Tibial nerve (tissue), 4 donors: Measurements from ENCODE around the gene ANXA11. TPM values are rescaled to one million over a fixed set of nuclear protein-coding genes. Genes with fewer than 3 reads are reported as not detected.

Source experiments
- DNase-seq, 2 donors: peaks; one replicate each; pipeline ENCODE4 v3.0.0-alpha.2; 2019; ENCODE audit warnings: low spot score in 2 of 2
- H3K27ac ChIP-seq, 4 donors: fragments of 200-600 bp; sonication (generic) in 3 of 4; one replicate each; pipeline ENCODE4 v1.5.1; 2017 to 2019; ENCODE audit warnings: mild to moderate bottlenecking in 1 of 4
- H3K27me3 ChIP-seq, 2 donors: fragments of 200-600 bp; sonication (generic) in 1 of 2; one replicate each; pipeline versions ENCODE4 v1.5.1 to v1.6.0; 2017 to 2019
- H3K36me3 ChIP-seq, 3 donors: fragments of 200-600 bp; sonication (generic); one replicate each; pipeline ENCODE4 v1.5.1; 2018 to 2019
- H3K4me1 ChIP-seq, 4 donors: fragments of 200-600 bp; sonication (generic) in 3 of 4; one replicate each; pipeline ENCODE4 v1.5.1; 2017 to 2019
- H3K4me3 ChIP-seq, 4 donors: fragments of 200-600 bp; sonication (generic) in 3 of 4; one replicate each; pipeline ENCODE4 v1.5.1; 2017 to 2019; ENCODE audit warnings: mild to moderate bottlenecking in 1 of 4, moderate library complexity in 1 of 4
- H3K9me3 ChIP-seq, 4 donors: fragments of 200-600 bp; sonication (generic) in 3 of 4; one replicate each; pipeline ENCODE4 v1.5.1; 2017 to 2019
- CTCF ChIP-seq, 5 experiments: fragments of 200-600 bp in 3 of 5; fragments of 450-650 bp in 2 of 5; sonication (generic) in 3 of 5; IDR thresholded peaks; one replicate each; pipeline ENCODE4 v1.5.1; 2016 to 2019; ENCODE audit warnings: antibody characterized with exemption in 5 of 5, mild to moderate bottlenecking in 3 of 5, moderate library complexity in 2 of 5
- EP300 ChIP-seq, 2 donors: sonication (generic); formaldehyde crosslinking; IDR thresholded peaks; one replicate each; pipeline ENCODE4 v1.6.1; 2017; ENCODE audit warnings: antibody characterized with exemption in 2 of 2, mild to moderate bottlenecking in 1 of 2
- POLR2A ChIP-seq, 2 donors: fragments of 450-650 bp; IDR thresholded peaks; one replicate each; pipeline ENCODE4 v1.6.1; 2017; ENCODE audit warnings: antibody characterized with exemption in 2 of 2, mild to moderate bottlenecking in 2 of 2, moderate library complexity in 2 of 2
- WGBS, 2 donors: methylation state at CpG; one replicate each; pipeline ENCODE4 v1.1.5; 2018; 5-methylcytosine and 5-hydroxymethylcytosine counted together
- total RNA-seq, 4 donors: library from RNA; depleted of rRNA; stranded (reverse); fragments of >200 nt; gene quantifications; one replicate each; pipeline ENCODE4 v1.1.0, GENCODE V29; 2016

Gene ANXA11
- total RNA-seq, 4 donors from 2014 or later: 99.8 to 128 (median 113) TPM

GRCh38 chr10:80191589-80192270, 13.6 kb downstream of the ANXA11 start:
- no peaks in the 10 kb centered on the region for H3K36me3 ChIP-seq
- H3K9me3 ChIP-seq: peaks cover 0 to 11% (median 0%) of the 10 kb centered on the region in 4 donors
- no peak for DNase-seq
- peak overlapping the region in 1 of 4 donors; percentile 48 for H3K27ac ChIP-seq
- no peak for TF ChIP-seq EP300 (IDR thresholded peaks at IDR 0.05)
- TF ChIP-seq POLR2A (IDR thresholded peaks at IDR 0.05): no peak
- TF ChIP-seq CTCF (IDR thresholded peaks at IDR 0.05): no peak
- H3K27me3 ChIP-seq: no peaks in the 10 kb centered on the region
- H3K4me3 ChIP-seq: no peak overlapping the region
- peaks cover 0 to 58% (median 45%) of the 10 kb centered on the region in 4 donors for H3K4me1 ChIP-seq
- WGBS, 2 donors: 83 to 86% methylated on average over 13 to 15 of the region's 16 CpGs

DNA sequence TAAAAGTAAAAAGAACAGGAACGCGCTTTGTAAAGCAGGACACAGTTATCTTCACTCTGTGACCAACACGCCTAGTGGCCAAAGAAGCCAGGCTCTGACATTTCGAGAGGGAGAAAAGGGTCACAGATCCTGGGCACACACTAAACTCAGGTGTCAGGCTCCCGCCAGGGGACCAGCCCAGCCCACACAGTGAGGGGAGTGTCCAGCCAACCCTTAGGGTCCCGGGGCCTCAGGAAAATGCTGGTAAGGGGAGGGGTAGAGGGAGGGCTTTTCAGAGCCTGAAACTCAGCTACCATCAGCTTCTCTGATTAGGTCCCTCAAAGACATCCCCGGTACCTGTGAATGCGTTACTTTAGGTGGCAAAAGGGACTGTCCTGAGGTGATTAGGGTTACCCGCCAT, 16.6 kb downstream of the ANXA11 start:
- no peak for DNase-seq
- H3K4me1 ChIP-seq: peaks cover 0 to 56% (median 40%) of the 10 kb centered on the region in 4 donors
- TF ChIP-seq CTCF (IDR thresholded peaks at IDR 0.05) (no peak), POLR2A (IDR thresholded peaks at IDR 0.05) (no peak), EP300 (IDR thresholded peaks at IDR 0.05) (no peak)
- H3K27me3 ChIP-seq: no peaks in the 10 kb centered on the region
- H3K36me3 ChIP-seq: no peaks in the 10 kb centered on the region
- H3K27ac ChIP-seq: peak overlapping the region in 2 of 4 donors; percentile 16 to 76
- peaks cover 0 to 11% (median 0%) of the 10 kb centered on the region in 4 donors for H3K9me3 ChIP-seq
- H3K4me3 ChIP-seq: no peak overlapping the region
- WGBS, 2 donors: 85 to 92% methylated on average over 9 of the region's 9 CpGs

GRCh38 chr10:80187465-80188409, 17.6 kb downstream of the ANXA11 start:
- peak overlapping the region in 3 of 4 donors; percentile 64 to 76 (median 67) for H3K27ac ChIP-seq
- DNase-seq: no peak
- peaks cover 0 to 65% (median 43%) of the 10 kb centered on the region in 4 donors for H3K4me1 ChIP-seq

GRCh38 chr10:80187060-80187459, 18.3 kb downstream of the ANXA11 start:
- H3K27me3 ChIP-seq: no peaks in the 10 kb centered on the region
- no peak for TF ChIP-seq POLR2A (IDR thresholded peaks at IDR 0.05)
- TF ChIP-seq EP300 (IDR thresholded peaks at IDR 0.05): no peak
- no peak for TF ChIP-seq CTCF (IDR thresholded peaks at IDR 0.05)
- peaks cover 0 to 2% (median 0%) of the 10 kb centered on the region in 4 donors for H3K9me3 ChIP-seq
- H3K27ac ChIP-seq: peak overlapping the region in 3 of 4 donors; percentile 62 to 76 (median 67)
- no peak for DNase-seq
- WGBS, 2 donors: 100% methylated on average over 2 of the region's 2 CpGs
- H3K36me3 ChIP-seq: no peaks in the 10 kb centered on the region
- no peak overlapping the region for H3K4me3 ChIP-seq
- H3K4me1 ChIP-seq: peaks cover 0 to 65% (median 42%) of the 10 kb centered on the region in 4 donors

More at GRCh38 chr10:80187465-80188409, 17.6 kb downstream of the ANXA11 start:
- TF ChIP-seq POLR2A (IDR thresholded peaks at IDR 0.05) (no peak), CTCF (IDR thresholded peaks at IDR 0.05) (no peak), EP300 (IDR thresholded peaks at IDR 0.05) (no peak)
- Histone ChIP-seq H3K27me3 (no peaks in the 10 kb centered on the region), H3K36me3 (no peaks in the 10 kb centered on the region), H3K4me3 (no peak overlapping the region), H3K9me3 (peaks cover 0 to 8% (median 0%) of the 10 kb centered on the region in 4 donors)
- 53 to 70% methylated on average over 15 to 16 of the region's 16 CpGs for WGBS, 2 donors
